HG02981 (cell line): Measurements from ENCODE around the gene AEBP1.

Experiments used
- ATAC-seq: cut with Tn5 transposase; IDR thresholded peaks from one replicate; pipeline ENCODE4 v1.9.1; 2021; ENCODE audit warnings: mild to moderate bottlenecking, moderate library complexity; ENCODE audit not compliant: unreplicated experiment

The AEBP1 gene

GRCh38 chr7:44083796-44084195 lies 20.3 kb upstream of the AEBP1 start:
- ATAC-seq = no peak

DNA sequence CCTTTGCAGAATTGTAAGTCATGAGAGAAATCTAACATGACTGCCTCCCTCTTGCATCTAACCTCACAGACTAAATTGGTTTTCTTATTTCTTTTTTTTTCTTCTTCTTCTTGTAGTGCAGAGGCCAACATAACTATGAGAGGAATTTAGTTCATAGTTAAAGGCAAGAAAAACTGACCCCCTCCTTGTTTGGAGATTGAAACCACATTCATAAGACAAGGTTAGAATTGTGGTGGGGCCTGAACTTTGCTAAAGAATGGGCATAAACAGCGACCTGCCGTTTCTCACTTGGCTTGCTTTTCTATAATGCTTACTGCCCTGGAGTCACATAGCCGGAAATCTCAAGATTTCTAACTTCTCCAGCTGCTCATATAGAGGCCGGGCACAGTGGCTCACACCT lies 19.4 kb upstream of the AEBP1 start:
- no peak for ATAC-seq

- no peak for ATAC-seq
Observed at GRCh38 chr7:44085546-44085945, 18.6 kb upstream of the AEBP1 start.

DNA sequence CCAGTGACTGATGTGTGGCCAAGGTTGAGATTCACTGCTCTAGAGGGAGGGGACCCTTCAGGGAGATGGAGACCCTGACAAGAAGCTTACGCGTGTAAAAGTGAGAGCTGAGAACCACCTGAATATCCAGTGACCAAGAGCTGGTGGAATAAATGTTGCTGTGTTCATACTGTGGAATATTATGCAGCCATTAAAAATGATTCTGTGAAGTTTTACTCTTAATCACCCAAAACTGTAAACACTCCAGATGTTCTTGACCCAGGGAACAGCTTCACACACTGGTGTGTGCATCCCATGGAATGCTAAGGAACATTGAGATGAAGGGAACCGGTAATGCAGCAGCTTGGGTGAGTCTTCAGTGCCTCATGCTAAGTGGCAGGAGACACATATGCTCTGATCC lies 17.5 kb upstream of the AEBP1 start:
- no peak for ATAC-seq

DNA sequence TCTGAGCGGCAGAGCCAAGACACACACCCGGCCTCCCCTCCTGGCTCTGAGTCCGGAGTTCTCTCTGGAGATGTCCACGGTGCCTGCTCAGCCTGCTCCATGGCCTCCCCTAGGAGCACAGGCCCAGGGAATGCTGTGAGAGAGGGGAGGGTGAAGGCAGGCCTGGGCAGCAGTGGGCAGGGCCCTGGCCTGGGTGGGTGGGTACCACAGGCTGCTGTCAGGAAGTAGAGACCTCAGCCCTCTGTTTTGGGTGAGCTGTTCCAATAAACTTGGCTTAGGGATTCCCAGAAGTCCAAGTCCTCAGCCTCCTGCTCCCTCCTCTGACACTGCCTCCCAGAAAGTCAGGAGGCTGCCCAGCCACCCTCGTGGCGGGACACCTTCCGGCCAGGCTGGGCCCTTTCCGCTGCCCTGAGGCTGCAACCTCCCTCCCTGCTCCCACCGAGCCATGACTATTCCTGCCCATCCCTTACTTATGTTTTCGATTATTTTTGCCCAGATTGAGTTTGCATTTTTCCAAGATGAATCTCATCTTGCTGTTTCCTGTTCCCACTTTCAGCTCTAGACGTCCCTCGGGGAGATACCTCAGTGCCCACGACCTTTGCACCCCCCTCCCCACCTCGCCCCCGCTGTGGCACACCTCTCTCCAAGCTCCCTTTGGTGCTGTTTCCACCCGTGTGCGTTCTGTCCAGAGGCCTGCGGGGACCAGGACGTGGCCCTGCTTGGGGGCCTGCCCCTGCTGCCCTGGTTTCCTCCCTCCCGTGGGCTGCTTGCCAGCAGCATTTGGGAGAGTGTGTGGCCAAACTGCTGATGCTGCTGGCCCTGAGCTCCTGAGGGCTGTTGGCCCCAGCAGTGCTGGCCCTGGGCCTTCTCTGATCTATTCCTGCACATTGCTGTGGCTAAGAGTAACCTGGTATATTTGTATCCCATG lies 16.0 kb upstream of the AEBP1 start:
- ATAC-seq = no peak

GRCh38 chr7:44093102-44093641 lies 11.0 kb upstream of the AEBP1 start:
- no peak for ATAC-seq

GRCh38 chr7:44094365-44094764 lies 9.8 kb upstream of the AEBP1 start:
- no peak for ATAC-seq

DNA sequence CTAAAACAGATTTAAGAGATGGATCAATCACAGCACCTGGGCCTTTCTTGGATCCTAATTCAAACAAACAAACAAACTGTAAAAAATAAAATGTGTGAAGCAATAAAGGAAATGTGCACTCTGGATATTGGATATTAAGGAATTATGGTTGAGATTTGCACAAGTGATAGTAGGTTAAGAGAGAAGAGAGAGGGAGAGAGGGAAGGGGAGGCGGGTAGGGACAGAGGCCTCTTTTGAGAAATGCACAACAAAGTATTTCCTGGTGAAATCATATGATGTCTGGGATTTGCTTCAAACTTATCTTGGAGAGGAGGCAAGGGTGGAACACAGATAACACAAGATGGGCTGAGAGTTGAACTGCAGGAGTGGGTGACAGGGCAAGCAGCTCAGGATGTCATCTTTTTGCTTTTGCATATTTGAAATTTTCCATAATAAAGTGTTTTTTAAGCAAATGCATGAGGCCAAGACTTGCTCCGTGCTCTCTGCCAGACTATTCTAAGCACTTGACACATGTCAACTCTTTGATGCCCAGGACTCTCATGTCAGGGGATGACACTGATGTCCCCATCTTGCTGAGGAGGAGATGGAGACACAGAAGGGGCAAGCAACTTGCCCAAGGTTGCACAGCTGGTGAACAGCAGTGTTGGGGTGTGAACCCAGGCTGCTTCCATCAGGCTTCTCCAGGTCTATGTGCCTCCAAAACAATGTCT lies 9.1 kb upstream of the AEBP1 start:
- ATAC-seq = no peak

DNA sequence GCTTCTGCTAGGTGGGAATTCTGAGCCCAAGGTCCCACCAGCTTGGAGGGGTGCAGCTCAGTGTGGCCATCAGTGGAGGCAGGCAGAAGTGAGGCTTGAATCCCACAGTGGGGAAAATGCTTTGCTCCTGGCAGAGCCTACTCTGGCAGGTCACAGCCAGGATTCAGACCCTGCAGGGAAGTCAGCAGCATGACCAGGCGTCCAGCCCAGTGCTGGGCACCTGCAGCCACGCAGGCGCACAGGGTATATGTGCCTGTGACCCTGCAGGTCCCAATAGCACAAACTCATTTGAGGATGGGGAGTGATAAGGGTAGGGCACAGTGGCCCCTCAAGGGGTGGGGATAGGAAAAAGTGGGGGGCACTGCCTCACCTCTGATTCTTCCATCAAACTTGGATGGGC lies 8.4 kb upstream of the AEBP1 start:
- ATAC-seq = no peak

GRCh38 chr7:44096326-44096881 lies 7.7 kb upstream of the AEBP1 start:
- no peak for ATAC-seq

DNA sequence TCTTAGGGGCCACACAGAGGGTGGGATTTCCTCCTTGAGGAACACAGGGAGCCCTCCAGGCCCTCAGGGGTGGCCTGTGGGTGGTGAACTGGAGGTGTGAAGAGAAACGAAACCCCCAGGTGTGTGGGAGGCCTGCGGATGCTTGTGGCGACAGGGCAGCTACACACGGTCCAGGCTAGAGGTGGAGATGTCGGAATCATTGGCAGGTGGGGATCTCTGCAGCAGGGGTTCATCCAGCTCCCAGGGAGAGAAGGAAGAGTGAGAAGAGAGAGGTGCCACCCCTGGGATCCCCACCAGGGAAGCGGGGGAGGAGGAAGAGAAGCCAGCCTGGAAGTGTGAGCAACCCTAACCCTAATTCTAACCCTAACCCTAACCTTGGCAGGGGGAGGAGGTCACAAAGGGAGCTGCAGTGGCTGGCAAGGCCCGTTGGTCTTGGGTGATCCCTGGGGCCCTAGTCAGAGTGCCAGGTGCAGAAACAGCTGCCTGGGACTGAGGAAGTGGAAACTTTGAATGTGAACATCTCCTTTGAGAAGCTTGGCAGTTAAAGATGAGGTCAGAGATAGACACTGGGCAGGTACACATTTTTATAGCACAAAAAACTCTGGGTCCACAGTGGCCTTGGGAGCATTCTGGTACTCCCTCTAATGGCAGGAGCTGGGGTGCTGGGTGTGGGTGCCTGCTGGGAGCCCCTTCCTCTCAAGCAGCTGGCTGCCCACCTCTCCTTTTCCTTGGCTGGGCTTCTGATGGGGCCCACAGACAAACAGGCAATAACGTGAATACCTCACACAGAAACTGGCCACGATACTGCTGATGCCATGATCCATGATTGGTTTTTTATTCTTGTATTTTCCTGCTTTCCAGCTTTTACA lies 6.8 kb upstream of the AEBP1 start:
- ATAC-seq = peak; percentile 66

GRCh38 chr7:44098092-44099068 lies 5.8 kb upstream of the AEBP1 start:
- no peak for ATAC-seq

DNA sequence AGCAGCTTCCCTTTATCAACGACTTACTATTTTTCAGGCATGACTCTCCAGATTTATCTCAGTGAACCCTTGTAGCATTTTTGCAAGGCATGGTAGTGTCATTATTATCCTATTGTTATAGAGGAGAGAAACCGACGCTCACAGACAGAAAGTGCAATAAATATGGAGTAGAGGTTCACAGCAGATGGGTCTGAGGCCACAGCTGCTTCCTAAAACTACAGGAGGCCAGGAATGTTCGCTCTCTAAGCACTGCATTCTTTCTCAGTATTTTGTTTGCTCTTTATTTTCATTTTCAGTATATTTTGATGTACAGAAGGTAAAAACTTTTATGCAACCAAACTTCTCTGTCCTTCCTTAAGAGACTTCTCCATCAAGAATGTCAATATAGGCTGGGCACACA lies 4.5 kb upstream of the AEBP1 start:
- no peak for ATAC-seq

GRCh38 chr7:44100458-44101302 lies 3.5 kb upstream of the AEBP1 start:
- ATAC-seq = no peak

- ATAC-seq = no peak
Observed at GRCh38 chr7:44101303-44101965, 2.7 kb upstream of the AEBP1 start.

DNA sequence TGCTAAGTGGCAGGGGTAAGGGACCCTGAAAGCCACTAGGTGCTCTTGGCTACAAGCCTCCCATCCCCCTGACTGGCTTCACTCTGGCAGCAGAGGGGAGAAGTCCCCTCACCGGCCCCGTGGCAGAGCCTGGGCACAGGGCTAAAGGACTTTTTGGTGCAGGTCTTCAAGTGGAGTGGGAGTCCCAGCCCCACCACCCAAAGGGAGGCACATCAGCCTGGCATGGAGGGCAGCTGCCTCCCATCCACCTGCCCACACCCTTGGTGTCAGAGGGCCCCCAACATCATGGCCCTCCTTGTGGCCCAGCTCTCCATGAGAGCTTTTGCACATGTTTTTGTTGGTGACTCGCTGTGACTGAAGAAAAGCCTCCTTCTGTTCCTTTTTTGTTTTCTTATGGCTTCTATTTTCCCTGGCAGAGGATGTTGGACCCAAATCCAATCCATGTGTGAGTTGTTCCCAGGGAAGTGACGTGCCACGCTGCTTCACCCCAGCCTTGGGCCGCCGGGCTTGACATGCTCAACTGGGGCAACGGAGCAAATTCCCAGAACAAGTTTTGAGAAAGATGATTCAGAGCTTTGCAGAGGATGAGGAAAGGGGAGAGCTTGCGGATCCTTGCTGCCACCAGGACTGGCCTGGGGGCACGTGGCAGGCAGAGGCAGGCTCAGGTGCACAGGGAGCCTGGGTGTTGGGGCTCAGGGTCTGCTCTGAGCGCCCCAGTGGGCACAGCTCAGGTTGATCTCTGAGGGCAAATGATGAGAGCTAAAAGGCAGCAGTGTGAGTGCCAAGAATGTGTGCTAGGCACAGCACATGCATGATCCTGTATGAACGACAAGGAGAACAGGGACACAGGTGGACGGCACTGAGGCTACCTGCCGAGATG lies 1.9 kb upstream of the AEBP1 start:
- no peak for ATAC-seq
